ENCODE results near the gene CCDC188.

GRCh38 chr22:20160041-20160440 lies 9.2 kb upstream of the CCDC188 start:
- TF ChIP-seq CTCF (IDR thresholded peaks at IDR 0.05; ENCODE audit: low read length) = no peak
- TF ChIP-seq EZH2 (IDR thresholded peaks at IDR 0.05; ENCODE audit: borderline replicate concordance, low read length) = no peak

Data from OCI-LY1 (cell line).